Measurements from ENCODE around the gene CACNA1B. TPM values are rescaled to one million over a fixed set of nuclear protein-coding genes. Genes with fewer than 3 reads are reported as not detected.

CACNA1B gene
- total RNA-seq, 1 donor from 2014 or later, result not detected

DNA sequence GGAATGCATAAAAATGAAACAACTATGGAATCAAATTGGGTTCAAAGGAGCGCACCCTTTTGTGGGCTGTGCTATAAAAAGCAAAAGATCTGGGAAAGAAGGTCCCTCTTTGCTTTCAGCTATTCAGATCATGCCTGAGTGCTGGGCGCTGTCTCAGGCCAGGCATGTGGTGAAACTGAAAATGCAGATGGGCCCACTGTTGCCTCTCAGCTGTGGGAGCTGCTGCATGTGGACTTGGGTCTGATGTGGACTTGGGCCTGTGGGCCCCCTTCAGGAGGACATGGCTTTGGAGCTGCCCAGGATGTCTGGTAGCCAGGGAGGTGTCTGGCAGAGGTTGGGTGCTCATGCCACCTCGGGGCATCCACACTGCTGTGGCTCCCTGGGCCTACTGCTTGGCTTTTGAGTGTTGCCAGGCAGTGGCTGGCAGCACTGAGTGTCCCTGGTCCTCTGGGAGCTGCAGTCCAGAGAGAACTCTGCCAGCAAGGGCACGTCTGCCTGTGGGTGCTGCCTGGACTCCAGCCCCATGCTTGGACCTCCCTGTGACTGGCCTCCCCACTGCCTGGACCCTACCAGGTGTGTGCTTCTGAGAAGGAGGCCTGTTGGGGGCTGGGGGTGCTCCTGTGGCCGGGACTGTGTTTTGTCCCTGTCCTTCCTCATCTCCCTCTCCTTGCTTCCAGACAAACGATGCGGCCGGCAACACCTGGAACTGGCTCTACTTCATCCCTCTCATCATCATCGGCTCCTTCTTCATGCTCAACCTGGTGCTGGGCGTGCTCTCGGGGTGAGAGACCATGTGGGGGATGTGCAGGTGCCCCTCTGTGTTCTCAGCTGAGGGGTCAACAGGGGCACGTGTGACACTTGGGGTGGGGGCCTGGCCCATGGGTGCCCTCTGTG is 74.3 kb downstream of the CACNA1B start:
- Histone ChIP-seq H3K4me3 (ENCODE audit: low read depth, low read length) (no peak overlapping the region), H3K36me3 (ENCODE audit: control insufficient read depth, insufficient read depth, low read length) (no peaks in the 10 kb centered on the region), H3K27me3 (ENCODE audit: control insufficient read depth, insufficient read depth, low read length) (no peaks in the 10 kb centered on the region)
- no peak for DNase-seq (ENCODE audit: low read depth)
- TF ChIP-seq, protein P1, sequence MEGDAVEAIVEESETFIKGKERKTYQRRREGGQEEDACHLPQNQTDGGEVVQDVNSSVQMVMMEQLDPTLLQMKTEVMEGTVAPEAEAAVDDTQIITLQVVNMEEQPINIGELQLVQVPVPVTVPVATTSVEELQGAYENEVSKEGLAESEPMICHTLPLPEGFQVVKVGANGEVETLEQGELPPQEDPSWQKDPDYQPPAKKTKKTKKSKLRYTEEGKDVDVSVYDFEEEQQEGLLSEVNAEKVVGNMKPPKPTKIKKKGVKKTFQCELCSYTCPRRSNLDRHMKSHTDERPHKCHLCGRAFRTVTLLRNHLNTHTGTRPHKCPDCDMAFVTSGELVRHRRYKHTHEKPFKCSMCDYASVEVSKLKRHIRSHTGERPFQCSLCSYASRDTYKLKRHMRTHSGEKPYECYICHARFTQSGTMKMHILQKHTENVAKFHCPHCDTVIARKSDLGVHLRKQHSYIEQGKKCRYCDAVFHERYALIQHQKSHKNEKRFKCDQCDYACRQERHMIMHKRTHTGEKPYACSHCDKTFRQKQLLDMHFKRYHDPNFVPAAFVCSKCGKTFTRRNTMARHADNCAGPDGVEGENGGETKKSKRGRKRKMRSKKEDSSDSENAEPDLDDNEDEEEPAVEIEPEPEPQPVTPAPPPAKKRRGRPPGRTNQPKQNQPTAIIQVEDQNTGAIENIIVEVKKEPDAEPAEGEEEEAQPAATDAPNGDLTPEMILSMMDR (IDR thresholded peaks at IDR 0.05; ENCODE audit: insufficient read depth, low read length, severe bottlenecking), result no peak
- no peak for FAIRE-seq

DNA sequence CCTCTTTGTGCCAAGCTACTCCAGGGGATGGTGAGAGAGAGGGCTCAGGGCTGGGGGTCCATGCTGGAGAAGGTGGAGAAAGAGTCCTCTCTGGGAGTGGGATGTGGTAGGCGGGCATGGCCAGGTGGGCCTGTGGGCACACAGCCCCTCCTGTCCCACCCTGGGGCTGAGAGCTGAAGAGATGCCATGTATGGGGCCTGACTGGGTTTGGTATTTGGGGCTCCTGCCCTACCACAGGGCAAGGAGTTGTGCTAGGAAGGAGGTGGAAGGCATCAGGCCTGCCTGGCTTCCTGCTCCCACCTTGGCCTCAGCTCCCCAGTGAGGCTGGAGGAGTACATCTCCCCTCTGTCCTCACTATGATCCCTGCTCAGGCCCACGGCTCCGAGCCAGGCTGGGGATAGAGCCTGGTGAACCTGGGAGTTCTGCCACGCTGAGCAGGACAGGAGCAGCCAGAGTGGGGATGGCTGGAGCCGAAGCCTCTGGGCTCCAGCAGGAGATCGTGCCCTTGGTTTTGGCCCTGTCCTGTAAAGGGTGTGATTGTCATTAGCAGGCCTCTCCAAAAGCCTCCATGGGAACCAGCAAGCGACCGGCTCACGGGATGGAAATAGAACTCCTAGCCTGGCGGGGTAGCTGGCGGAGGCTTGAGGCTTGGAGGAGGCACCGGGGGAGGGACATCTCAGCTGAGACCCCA is 75.5 kb downstream of the CACNA1B start:
- Histone ChIP-seq H3K4me3 (ENCODE audit: low read depth, low read length) (no peak overlapping the region), H3K36me3 (ENCODE audit: control insufficient read depth, insufficient read depth, low read length) (no peaks in the 10 kb centered on the region), H3K27me3 (ENCODE audit: control insufficient read depth, insufficient read depth, low read length) (no peaks in the 10 kb centered on the region)
- no peak for FAIRE-seq
- TF ChIP-seq, protein P1 (IDR thresholded peaks at IDR 0.05; ENCODE audit: insufficient read depth, low read length, severe bottlenecking), result no peak
- DNase-seq (ENCODE audit: low read depth), result no peak

DNA sequence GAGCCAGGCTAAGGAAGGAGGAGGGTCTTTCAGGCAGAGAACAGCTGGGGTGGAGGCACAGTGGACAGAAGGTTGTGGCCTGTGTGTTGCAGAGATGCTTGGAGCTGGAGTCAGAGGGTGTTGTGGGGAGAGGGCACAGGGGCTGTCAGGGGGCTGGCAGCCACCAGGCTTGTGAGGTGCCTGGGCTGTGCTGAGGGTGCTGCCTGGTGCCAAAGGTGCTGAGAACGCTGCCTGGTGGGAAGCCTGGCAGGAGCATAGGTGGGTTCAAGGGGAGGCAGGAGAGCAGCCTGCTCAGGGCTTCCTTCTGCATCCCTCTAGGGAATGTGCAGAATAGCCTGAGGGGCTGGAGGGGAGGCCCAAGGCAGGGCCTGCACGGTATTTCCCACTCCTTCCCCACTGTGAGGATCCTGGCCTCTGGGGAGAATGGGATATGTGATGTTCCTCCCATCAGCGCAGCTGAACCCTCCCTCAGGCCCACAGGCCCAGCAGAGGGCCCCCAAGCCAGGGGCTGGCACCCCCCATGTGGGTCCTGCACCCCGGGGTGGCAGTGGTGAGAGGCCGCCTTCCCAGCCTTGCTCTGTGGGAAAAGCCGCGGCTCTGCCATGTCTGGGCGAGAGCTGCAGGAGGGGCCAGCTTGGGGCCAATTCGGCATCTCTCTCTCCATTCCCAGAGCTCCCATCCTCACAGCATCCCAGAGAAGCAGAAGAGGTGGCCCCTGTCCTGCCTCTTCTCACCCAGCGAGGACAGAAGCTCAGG is 76.3 kb downstream of the CACNA1B start:
- H3K4me3 ChIP-seq (ENCODE audit: low read depth, low read length), result no peak overlapping the region
- no peaks in the 10 kb centered on the region for H3K36me3 ChIP-seq (ENCODE audit: control insufficient read depth, insufficient read depth, low read length)
- TF ChIP-seq, protein P1 (IDR thresholded peaks at IDR 0.05; ENCODE audit: insufficient read depth, low read length, severe bottlenecking), result no peak
- H3K27me3 ChIP-seq (ENCODE audit: control insufficient read depth, insufficient read depth, low read length), result no peaks in the 10 kb centered on the region
- FAIRE-seq (no peak), DNase-seq (ENCODE audit: low read depth) (no peak)

DNA sequence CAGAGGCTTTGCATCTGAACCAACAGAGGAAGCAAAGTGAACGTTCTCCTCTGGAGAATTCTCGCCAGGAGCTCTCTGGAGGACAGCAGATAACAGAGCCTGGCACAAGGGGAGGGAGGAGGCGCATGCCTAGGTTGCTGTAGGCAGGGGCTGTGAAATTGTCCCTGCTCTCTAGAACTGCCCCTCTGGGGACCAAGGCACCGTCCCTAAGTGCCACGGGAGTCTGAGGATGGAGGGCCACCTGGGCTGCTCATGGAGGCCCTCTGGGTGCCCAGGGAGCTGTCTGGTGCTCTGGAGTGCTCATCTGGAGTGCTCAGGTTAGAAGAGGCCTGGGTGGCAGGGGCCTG is 77.6 kb downstream of the CACNA1B start:
- FAIRE-seq, result no peak
- DNase-seq (ENCODE audit: low read depth), result no peak
- no peak overlapping the region for H3K4me3 ChIP-seq (ENCODE audit: low read depth, low read length)
- H3K27me3 ChIP-seq (ENCODE audit: control insufficient read depth, insufficient read depth, low read length), result no peaks in the 10 kb centered on the region
- TF ChIP-seq, protein P1 (IDR thresholded peaks at IDR 0.05; ENCODE audit: insufficient read depth, low read length, severe bottlenecking), result no peak
- H3K36me3 ChIP-seq (ENCODE audit: control insufficient read depth, insufficient read depth, low read length), result no peaks in the 10 kb centered on the region

DNA sequence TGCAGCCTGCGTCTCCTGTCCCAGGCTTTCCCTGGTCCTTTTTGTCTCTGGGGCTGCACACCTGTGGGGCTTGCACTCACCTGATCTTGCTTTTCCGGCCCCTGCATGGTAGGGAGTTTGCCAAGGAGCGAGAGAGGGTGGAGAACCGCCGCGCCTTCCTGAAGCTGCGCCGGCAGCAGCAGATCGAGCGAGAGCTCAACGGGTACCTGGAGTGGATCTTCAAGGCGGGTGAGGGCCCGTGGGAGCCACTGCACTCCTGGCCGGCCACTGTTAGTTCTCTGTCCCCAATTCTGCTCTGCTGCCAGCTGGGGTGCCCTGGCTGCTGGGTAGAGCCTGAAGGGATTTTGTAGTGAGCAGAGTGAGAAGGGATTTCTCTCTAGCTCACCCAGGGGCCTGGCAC is 78.0 kb downstream of the CACNA1B start:
- no peak overlapping the region for H3K4me3 ChIP-seq (ENCODE audit: low read depth, low read length)
- no peak for DNase-seq (ENCODE audit: low read depth)
- FAIRE-seq, result no peak
- H3K27me3 ChIP-seq (ENCODE audit: control insufficient read depth, insufficient read depth, low read length), result no peaks in the 10 kb centered on the region
- no peaks in the 10 kb centered on the region for H3K36me3 ChIP-seq (ENCODE audit: control insufficient read depth, insufficient read depth, low read length)
- TF ChIP-seq, protein P1 (IDR thresholded peaks at IDR 0.05; ENCODE audit: insufficient read depth, low read length, severe bottlenecking), result no peak

Measured in bronchial epithelial cell (primary cell).